ENCODE data around the gene TRIM24.

DNA sequence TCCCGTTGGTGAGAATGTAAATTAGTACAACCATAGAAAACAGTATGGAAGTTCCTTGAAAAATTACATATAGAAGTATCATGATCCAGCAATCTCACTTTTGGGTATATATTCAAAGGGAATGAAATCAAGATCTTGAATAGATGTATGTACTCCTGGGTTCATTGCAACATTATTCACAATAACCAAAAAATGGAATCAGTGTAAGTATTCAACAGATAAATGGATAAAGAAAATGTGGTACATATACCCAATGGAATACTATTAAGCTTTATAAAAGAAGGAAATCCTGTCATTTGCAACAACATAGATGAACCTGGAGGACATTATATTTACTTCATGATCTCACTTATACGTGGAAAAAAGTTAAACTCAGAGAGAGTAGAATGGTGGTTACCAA, 86.8 kb downstream of the TRIM24 start:
- TF ChIP-seq ZNF274 (IDR thresholded peaks at IDR 0.05; ENCODE audit: low read depth, low read length): no peak
- TF ChIP-seq SUZ12 (IDR thresholded peaks at IDR 0.05; ENCODE audit: extremely low read depth, insufficient read depth, insufficient read length): no peak

All from NT2/D1 (cell line).